K562 (cell line): ENCODE data around the gene RNF115. TPM values are rescaled to one million over a fixed set of nuclear protein-coding genes. Genes with fewer than 3 reads are reported as not detected.

Source experiments
- ATF1 ChIP-seq, 2 experiments: fragments of 450-650 bp in 1 of 2; IDR thresholded peaks; 2 replicates each; pipeline ENCODE4 v1.6.1; 2016; ENCODE audit warnings: missing compliant biosample characterization in 1 of 2, missing genetic modification characterization in 1 of 2
- BACH1 ChIP-seq: fragments of 200-800 bp; sonication (Bioruptor generic); IDR thresholded peaks from 2 replicates; pipeline ENCODE4 v1.6.1; 2016; ENCODE audit warnings: missing genetic modification characterization, missing compliant biosample characterization
- CBX5 ChIP-seq: IDR thresholded peaks from 2 replicates; pipeline ENCODE4 v1.6.1; 2014; ENCODE audit warnings: low read depth, borderline replicate concordance
- CCNT2 ChIP-seq: IDR thresholded peaks from 2 replicates; pipeline ENCODE4 v1.6.1; 2011; ENCODE audit warnings: borderline replicate concordance, low read depth, mild to moderate bottlenecking, moderate library complexity, mixed read lengths, low read length; ENCODE audit not compliant: insufficient read length; ENCODE audit errors: extremely low read depth
- CHD4 ChIP-seq: fragments of 200-600 bp; sonication (generic); IDR thresholded peaks from 3 replicates; pipeline ENCODE4 v1.6.1; 2012; ENCODE audit warnings: low read depth, mild to moderate bottlenecking, mixed read lengths, low read length, inconsistent platforms; ENCODE audit not compliant: insufficient read depth, insufficient replicate concordance, poor library complexity, severe bottlenecking
- CREM ChIP-seq: IDR thresholded peaks from 2 replicates; pipeline ENCODE4 v1.6.1; 2014; ENCODE audit warnings: antibody characterized with exemption, low read depth
- ERF ChIP-seq: fragments of 450-650 bp; formaldehyde crosslinking; IDR thresholded peaks from 2 replicates; pipeline ENCODE4 v1.4.0; 2020; ENCODE audit warnings: mild to moderate bottlenecking, mixed read lengths
- IRF2 ChIP-seq: sonication (generic); formaldehyde crosslinking; IDR thresholded peaks from 2 replicates; pipeline ENCODE4 v1.8.1; 2022; ENCODE audit warnings: mild to moderate bottlenecking, missing genetic modification reagents
- POLR3G ChIP-seq: IDR thresholded peaks from 2 replicates; pipeline ENCODE4 v1.6.1; 2011; ENCODE audit not compliant: insufficient read length, insufficient replicate concordance; ENCODE audit errors: extremely low read depth
- PRPF4 ChIP-seq: fragments of 200-400 bp; formaldehyde crosslinking; IDR thresholded peaks from one replicate; pipeline ENCODE4 v1.6.1; 2017; ENCODE audit warnings: low read length, low read depth, mild to moderate bottlenecking; ENCODE audit not compliant: insufficient read depth, poor library complexity, severe bottlenecking
- SAFB ChIP-seq: fragments of 200-400 bp; formaldehyde crosslinking; IDR thresholded peaks from 2 replicates; pipeline ENCODE4 v1.6.1; 2017; ENCODE audit warnings: low read depth, low read length, borderline replicate concordance
- SETDB1 ChIP-seq: IDR thresholded peaks from one replicate; pipeline ENCODE4 v1.6.1; 2012; ENCODE audit warnings: low read length, control low read depth, inconsistent platforms
- SIN3B ChIP-seq: fragments of 450-650 bp; IDR thresholded peaks from 2 replicates; pipeline ENCODE4 v1.6.1; 2017; ENCODE audit warnings: low read depth, mild to moderate bottlenecking, moderate library complexity
- SRF ChIP-seq, 2 experiments: fragments of 250-450, 450-650 bp in 1 of 2; sonication (Bioruptor Pico) in 1 of 2; sonication (generic) in 1 of 2; formaldehyde crosslinking; IDR thresholded peaks; 2 replicates each; pipeline versions ENCODE4 v1.5.0 to v1.5.1; 2020 to 2022; ENCODE audit warnings: mild to moderate bottlenecking in 1 of 2, missing genetic modification reagents in 1 of 2
- ZNF263 ChIP-seq: sonication (generic); formaldehyde crosslinking; IDR thresholded peaks from 2 replicates; pipeline ENCODE4 v1.8.0; 2022; ENCODE audit warnings: mild to moderate bottlenecking, missing genetic modification reagents, borderline replicate concordance
- ZNF384 ChIP-seq: IDR thresholded peaks from 2 replicates; pipeline ENCODE4 v1.6.1; 2012; ENCODE audit warnings: low read depth, low read length, improper control_type of control experiment
- polyA plus RNA-seq, 8 experiments: library from polyadenylated mRNA; depleted of rRNA in 4 of 8; stranded (reverse) in 5 of 8; unstranded in 3 of 8; fragments of >200 nt; fragmentation: Nextera tagmentation in 2 of 8; fragmentation: Illumina TruSeq in 1 of 8; extraction: Ambion mirVana in 2 of 8; extraction: Trizol in 1 of 8; gene quantifications; 2 replicates each; pipeline versions ENCODE4 v1.2.1 to v1.2.3, GENCODE V29; 2011 to 2014; ENCODE audit warnings: inconsistent platforms in 1 of 8, missing spikeins in 1 of 8
- total RNA-seq, 7 experiments: library from RNA; depleted of rRNA in 6 of 7; stranded (reverse); fragments of >200 nt in 6 of 7; fragmentation: Illumina TruSeq in 2 of 7; extraction: Trizol in 2 of 7; gene quantifications; 2 replicates each; pipeline versions ENCODE4 v1.2.1 to v1.2.3, GENCODE V29; 2011 to 2021; ENCODE audit warnings: low replicate concordance in 1 of 7
- TF ChIP-seq, protein P1 (sequence below): IDR thresholded peaks from 2 replicates; pipeline ENCODE4 v1.6.1; 2011; ENCODE audit not compliant: insufficient read length; ENCODE audit errors: extremely low read depth

RNF115 gene
- total and polyA plus RNA-seq, 9 of the 15 experiments (the other 6 are each of a cell fraction or from before 2014, with no cell fraction given) = 1.9 to 14.3 (median 9.5) TPM

DNA sequence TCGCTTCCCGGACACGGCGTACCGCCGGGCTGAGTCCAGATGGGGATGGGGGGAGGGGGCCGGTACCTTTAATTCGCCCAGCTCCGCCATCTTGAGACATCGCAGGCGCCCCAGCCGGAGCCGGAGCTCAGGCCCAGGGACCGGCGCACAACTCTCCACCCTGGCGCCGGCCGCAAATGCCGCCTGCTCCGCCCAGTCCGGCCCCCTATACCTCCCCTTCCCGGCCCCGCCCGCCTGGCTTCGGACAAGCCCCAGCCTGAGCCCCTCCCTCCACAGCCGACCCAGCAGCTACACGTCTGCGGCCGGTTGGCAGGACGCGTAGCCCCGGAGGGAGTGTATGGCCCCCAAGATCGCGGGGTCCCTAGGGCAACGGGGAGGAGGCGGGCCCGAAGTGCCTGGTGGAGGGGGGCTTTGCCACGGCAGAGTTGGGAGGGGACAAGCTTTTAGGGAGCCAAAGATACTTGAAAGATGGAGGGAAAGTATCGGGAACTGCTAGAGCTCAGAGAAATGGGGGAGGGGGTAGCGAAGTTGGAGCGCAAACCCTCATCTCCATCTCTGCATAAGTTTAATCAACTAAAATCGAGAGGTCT, 35.1 kb upstream of the RNF115 start, which contains the start of gene PIAS3 (continued):
- TF ChIP-seq CREM = peak; percentile 29; the same call in 1 of the 2 replicates
- no peak for TF ChIP-seq IRF2 (CRISPR knock-in tag)
- no peak for TF ChIP-seq SIN3B
- TF ChIP-seq ZNF263 (CRISPR knock-in tag) = 0 out of 2 replicates have a peak, but pooled peaks have one; percentile 20
- no peak for TF ChIP-seq CHD4
- TF ChIP-seq POLR3G = no peak
- no peak for TF ChIP-seq SRF (CRISPR knock-in tag; IDR thresholded peaks at IDR 0.05)
- TF ChIP-seq SETDB1 = no peak
- TF ChIP-seq CBX5 = no peak
- TF ChIP-seq SAFB = no peak
- 0 out of 2 replicates have a peak, but pooled peaks have one; percentile 26 for TF ChIP-seq ATF1 (CRISPR knock-in tag; IDR thresholded peaks at IDR 0.05)
- peak; percentile 46; the same call in 1 of the 2 replicates for TF ChIP-seq ATF1 (tag; IDR thresholded peaks at IDR 0.05)
- TF ChIP-seq, protein P1, sequence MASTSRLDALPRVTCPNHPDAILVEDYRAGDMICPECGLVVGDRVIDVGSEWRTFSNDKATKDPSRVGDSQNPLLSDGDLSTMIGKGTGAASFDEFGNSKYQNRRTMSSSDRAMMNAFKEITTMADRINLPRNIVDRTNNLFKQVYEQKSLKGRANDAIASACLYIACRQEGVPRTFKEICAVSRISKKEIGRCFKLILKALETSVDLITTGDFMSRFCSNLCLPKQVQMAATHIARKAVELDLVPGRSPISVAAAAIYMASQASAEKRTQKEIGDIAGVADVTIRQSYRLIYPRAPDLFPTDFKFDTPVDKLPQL = no peak
- no peak for TF ChIP-seq PRPF4
- TF ChIP-seq CCNT2 = peak; percentile 88
- no peak for TF ChIP-seq ERF (CRISPR knock-in tag)
- no peak for TF ChIP-seq BACH1 (tag)
- TF ChIP-seq ZNF384 = no peak
